NCI-H526 (cell line): ENCODE measurements around the gene CAST.
A peak's percentile ranks its signal among the peaks of the same experiment; 100 is the strongest.
"Not testable (repeated sequence)": the region's sequence is repeated elsewhere in the genome, so short reads cannot be mapped to it uniquely, and the experiment has no call there.

ENCODE experiments used
- DNase-seq, 2 experiments: peaks; one replicate each; lab custom pipeline; 2025; lab: John Stamatoyannopoulos, UW

CAST gene

GRCh38 chr5:96712100-96712746 lies 50.0 kb downstream of the CAST start:
- DNase-seq, result no peak

DNA sequence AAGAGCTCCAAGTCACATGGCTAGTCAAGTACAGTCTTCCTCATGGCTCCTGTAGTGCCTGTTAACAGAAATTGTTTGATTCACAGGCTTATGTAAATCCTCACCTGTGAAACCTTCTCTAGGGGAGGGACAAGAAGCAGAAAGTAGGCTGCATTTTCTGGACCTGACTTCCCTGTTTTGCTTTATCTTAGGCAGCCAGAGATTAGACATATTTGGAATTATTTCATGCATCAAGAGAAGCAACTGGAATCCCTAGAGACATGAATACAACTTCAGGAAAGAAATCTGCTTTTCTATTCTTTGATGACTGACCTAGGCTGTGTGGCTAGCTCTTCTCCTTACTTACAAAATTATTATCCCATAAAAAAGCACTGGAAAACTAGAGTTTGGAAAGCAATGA lies 52.3 kb downstream of the CAST start:
- no peak for DNase-seq

DNA sequence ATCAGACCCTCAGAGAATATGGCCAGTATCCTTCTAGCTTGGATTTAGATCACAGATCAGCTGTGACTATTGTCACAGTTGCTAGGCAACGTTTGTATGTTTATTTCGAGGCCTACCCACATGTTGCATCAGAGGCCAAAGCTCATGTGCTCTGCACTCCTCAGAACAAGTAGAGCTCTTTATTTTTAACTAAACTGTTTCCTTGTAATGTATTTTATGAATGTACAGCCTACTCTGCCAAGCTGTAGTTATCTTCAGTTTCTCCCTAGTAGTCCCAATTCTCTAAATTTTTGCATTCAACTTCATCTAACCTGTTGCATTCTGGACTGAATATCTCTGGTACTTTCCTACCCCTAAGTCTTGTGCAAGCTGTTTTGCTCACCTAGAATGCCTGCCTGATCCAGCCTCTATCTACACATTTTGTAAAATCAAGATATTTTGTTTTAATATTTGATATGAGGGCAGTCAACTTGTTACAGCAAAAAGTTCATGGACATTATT lies 52.8 kb downstream of the CAST start:
- peak in 1 of 2 experiments; percentile 7 for DNase-seq

- no peak for DNase-seq
These were observed 53.8 kb downstream of the CAST start for GRCh38 chr5:96716007-96716406.

DNA sequence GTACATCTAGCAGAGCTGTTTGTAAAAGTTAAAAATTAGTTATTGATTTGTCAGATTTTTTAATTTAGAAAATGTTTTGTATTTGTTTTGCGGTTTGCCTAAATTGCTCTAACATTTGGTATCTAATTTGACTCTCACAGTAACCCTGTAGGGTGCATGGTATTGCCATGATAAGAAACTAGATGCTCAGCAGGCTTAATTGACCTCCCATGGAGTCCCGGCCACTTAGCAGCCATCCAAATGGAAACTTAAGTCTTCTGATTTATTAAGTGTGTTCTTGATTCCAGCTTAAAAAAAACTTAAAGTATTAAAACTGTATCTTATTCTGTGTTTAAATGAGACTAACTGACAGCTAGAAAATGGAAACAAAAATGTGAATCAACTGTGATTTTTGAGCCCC lies 54.5 kb downstream of the CAST start:
- DNase-seq, result no peak

DNA sequence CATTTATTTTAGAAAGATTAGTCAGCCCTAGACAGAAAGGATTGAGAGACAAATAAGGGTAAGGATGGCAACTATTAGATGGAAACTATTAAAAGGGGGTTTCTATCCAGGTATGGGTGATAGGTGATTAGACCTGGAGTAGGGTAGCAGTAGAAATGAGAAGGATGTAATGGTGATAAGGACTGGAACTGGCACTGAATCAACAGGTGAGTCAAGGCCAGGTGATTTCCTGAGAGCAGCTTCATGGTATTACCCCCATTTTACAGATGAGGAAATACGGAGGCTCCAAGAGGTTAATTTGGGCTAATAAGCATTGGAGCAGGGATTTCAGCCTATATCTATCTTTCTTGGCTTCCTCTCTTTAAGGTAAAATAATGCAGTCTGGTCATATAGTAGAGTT lies 55.7 kb downstream of the CAST start:
- DNase-seq, result no peak

DNA sequence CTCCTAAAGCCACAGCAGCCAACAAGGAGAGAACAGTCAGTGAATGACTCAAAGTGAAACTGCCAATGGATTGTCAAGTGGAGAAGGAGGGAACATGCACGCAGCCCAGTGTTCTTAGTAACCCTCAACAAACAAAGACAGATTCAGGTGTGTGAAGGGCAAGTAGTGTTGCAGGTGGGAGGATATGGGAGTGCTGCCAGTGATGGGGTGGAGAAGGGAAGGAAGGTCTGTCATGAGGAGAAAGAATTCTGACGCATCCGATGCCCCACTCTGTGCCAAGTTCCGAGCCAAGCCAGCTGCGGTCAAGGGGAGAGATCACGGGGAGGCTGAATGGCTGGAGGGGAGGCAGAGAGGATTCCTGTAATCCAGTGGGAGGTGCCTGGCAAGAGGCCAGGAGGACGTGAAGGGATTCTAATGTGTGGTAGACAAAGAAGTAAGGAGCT lies 56.5 kb downstream of the CAST start:
- DNase-seq, result no peak

DNA sequence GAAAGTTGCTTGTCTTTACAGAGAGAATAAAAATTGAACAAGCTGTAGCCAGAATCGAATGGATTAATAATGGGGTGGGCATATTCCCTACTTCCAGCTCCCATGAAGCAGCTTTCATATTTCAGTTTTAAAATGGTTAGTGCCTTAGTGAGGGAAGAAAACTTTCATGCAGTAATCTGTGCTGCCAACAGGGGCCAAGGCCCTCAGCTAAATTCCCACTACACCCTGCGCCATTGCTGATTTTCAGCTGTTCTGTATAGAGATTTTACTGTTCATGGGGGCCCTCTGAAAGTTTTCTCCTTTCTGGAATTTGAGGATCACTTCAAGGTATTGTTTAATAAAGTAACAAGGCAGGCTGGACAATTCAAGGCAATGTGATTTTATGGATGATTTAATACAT lies 58.2 kb downstream of the CAST start:
- no peak for DNase-seq

GRCh38 chr5:96721351-96721977 lies 59.3 kb downstream of the CAST start:
- no peak for DNase-seq

- no peak for DNase-seq
These were observed 63.1 kb downstream of the CAST start for GRCh38 chr5:96725257-96725656.

DNA sequence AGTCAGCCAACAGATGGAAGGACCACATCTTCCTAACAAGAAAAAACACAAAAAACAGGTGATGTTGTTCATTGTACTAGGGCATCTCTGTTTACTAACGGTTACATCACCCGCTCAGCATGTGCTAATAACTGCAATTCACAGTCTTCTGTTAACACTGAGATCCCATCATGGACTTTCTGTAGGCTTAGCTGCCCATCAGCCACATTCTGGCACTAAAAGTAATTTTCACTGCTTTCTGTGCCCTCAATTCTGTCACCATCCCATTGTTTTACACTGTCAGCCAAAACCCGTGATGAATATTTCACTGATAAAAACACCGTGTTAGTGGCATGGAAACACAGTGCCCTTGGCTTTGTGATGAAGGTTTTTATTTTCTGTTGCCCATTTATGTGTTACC lies 64.6 kb downstream of the CAST start:
- DNase-seq, result no peak

- DNase-seq, result no peak
These were observed 67.0 kb downstream of the CAST start for GRCh38 chr5:96729156-96729555.

GRCh38 chr5:96730586-96730985 lies 68.4 kb downstream of the CAST start:
- DNase-seq, result no peak

- no peak for DNase-seq
These were observed 71.8 kb downstream of the CAST start for GRCh38 chr5:96733771-96734500.

DNA sequence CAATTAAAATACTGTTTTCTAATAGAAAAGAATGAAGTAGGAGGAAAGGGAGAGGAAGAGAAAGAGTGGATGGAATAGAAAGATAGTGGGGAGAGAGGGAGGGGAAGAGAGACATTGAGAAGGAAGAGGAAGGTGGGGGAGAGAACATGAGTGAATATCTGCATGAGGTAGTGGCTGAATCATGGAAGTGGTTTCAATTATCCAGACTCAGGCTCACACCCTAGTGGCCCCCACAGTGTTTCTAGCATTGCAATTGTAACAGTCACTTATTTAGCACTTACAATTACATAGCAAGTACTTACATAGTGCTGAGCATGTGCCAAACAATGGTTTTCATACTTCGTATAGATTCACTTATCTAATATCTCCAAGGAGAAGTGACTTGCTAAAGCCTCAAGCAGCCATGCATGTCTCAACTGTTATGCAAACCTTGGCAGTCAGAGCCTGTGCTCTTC lies 72.7 kb downstream of the CAST start:
- DNase-seq, result peak; percentile 51 to 59

DNA sequence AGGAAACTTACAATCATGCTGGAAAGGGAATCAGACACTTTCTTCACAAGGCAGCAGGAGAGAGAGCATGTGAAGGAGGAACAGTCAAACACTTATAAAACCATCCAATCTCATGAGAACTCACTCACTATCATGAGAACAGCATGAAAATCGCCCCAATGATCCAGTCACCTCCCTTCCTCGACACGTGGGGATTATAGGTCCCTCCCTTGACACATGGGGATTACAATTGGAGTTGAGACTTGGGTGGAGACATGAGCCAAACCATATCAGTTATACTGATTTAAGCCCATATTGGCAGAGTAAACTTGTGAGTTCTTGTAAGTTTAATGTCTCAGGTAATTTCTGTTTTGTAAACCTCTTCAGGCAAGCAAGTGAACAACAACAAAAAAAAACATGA lies 74.8 kb downstream of the CAST start:
- DNase-seq, result no peak

DNA sequence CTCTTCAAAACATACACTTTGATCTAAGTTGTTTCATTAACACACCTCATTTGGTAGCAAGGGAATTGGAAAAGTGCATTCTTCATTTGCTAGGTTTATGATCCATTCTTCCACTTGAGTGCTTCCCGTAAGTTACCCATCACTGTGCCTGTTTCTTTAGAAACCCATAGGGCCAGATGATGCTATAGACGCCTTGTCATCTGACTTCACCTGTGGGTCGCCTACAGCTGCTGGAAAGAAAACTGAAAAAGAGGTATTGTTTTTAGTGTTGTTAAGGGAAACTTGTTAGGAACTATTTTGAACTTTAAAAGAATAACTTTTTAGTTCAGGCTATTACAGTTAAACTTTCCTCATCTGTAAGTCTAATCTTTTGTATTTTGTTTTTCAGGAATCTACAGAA lies 78.9 kb downstream of the CAST start:
- DNase-seq, result no peak

GRCh38 chr5:96741891-96742309 lies 79.7 kb downstream of the CAST start:
- DNase-seq, result no peak

DNA sequence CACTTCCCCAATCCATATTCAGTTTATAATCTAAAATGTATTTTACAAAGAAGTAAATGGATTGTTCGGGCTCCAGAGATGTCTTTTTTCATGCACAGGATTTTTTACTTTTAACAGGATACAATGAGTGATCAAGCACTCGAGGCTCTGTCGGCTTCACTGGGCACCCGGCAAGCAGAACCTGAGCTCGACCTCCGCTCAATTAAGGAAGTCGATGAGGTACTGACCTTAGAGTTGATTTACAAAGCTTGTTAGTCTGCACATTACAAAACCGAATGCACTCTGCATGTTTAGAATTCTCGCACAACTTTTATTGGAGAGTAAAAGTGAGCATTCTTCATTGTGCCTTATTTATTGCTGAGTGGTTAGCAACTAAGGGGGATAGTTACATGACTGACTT lies 80.4 kb downstream of the CAST start:
- DNase-seq, result no peak

- DNase-seq, result no peak
These were observed 81.0 kb downstream of the CAST start for GRCh38 chr5:96743065-96743768.

- DNase-seq, result no peak
These were observed 81.6 kb downstream of the CAST start for GRCh38 chr5:96743805-96744204.

DNA sequence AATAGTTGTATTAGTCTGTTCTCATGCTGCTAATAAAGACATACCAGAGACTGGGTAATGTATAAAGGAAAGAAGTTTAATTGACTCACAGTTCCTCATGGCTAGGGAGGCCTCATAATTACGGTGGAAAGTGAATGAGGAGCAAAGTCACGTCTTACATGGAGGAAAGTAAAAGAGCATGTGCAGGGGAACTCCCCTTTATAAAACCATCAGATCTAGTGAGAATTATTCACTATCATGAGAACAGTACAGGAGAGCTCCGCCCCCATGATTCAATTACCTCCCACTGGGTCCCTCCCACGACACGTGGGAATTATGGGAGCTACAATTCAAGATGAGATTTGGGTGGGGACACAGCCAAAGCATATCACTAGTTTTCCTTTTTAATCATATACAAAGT lies 82.0 kb downstream of the CAST start:
- DNase-seq, result not testable (repeated sequence)
